GM19452 (cell line): Measurements from ENCODE around the gene RUNX3.

Experiments
- ATAC-seq: cut with Tn5 transposase; IDR thresholded peaks from one replicate; pipeline ENCODE4 v1.9.1; 2021; ENCODE audit not compliant: unreplicated experiment

Gene RUNX3

DNA sequence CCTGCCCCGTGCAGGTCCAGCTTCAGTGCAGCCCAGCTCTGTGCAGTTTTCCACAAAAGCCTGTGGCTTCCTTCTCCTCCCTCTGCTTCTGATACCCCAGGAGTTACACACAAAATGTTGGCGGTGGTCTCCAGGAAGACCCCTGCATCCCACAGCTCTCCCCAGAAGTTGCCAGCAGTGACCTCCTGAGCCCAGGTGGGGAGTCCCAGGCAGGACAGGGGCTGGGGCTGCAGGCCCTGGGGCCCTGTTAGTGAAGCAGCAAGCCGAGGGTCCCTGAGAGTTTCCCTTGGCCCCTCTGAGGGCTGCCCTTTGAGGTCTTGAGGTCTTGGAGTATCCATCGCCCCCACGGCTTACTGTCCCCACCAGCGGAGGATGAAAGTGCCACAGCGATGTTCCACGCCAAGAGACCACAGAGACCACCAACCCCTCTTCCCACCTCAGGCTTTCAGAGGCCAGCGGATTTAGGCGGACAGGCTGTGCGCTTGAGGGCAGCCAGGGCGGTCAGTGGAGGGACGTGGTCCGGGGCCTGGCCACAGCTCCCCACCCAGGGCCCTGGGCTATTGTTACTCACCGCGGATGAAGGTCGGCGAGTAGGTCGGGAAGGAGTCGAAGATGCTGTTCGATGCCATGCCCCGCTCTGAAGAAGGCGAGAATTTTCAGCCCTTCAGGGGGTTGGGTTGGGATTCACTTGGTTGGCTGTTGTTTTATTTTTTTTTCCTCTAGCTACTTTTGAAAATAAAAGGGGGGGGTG lies 34.0 kb upstream of the RUNX3 start:
- ATAC-seq, result no peak

GRCh38 chr1:24963099-24963872 lies 33.2 kb upstream of the RUNX3 start:
- ATAC-seq, result no peak

DNA sequence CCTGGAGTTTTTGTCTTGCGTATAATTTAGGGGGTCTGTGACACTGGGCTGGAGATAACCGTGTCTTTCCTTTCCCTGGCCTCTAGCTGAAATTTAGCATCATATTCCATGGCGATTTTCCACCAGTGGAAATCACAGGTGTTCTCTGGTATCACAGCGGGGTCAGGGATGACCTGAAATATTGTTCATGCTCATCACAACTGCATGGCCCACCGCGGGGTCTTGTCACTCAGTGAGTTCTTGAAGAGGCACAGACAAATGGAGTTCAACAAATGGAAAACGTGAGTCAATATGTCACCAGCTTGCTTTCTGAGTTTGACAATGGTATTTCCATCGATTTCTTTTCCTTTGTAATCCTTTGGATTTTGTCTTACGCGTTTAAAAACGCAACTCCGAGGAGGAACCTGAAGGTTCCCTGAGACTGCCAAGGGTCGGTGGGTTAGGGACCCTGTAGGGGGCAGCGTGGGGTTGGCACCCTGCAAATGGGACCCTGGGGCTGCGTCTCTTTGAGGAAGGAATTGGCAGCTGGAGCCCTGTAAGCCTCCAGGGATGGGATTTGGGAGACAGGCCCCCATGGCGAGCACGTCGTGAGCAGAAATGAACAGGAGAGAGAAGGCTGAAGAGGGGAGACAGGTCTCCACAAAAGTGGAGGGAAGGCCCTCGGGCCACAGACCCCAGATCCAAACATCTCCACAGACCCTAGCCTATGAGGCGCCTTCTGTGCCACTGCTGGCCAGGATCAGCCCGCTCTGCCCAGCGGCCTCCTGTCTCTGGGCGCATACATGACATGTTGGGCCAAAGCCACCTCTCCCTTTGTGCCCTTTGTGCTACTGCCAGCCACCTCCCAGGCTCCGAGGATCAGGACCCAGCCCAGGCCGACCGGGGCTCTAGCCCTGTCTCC lies 32.1 kb upstream of the RUNX3 start:
- no peak for ATAC-seq

GRCh38 chr1:24961334-24961733 lies 31.3 kb upstream of the RUNX3 start:
- ATAC-seq, result no peak

DNA sequence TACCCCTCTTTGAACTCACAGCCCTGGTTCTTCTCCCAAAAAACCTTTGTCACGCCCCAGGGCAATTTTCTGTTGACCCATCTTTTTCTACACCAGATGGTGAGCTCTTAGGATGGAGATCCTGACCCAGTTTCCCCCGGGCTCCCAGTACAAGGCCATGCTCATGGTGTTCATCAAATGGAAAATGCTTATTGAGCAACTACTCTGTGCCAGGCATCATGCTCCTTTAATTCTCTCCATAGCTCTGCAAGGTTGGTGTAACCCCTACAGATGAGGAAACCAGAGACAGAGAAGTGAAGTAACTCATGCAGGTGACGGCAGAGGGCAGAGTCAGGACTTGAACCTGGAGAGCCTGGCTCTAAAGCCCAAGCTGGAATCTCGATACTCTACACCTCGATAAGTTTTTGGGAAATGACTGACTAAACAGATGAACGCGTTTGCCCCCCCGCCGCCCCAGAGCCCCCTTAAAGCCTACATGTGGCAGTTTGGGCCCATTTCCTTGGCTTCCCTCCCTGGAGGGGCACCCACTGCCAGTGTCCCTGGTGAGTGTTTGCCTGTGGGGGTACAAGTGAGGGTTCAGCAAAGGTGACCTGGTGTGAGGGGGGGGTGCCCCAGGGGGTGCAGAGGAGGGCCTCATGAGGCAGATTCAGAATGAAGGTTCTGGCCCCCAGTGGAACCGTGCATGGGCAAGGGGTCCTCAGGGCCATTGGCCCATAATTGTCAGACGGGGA lies 30.2 kb upstream of the RUNX3 start:
- ATAC-seq, result no peak

GRCh38 chr1:24959623-24959975 lies 29.5 kb upstream of the RUNX3 start:
- ATAC-seq, result no peak

- no peak for ATAC-seq
Measured at GRCh38 chr1:24958766-24959622, 28.9 kb upstream of the RUNX3 start.

GRCh38 chr1:24957808-24958752 lies 28.0 kb upstream of the RUNX3 start:
- ATAC-seq, result no peak

DNA sequence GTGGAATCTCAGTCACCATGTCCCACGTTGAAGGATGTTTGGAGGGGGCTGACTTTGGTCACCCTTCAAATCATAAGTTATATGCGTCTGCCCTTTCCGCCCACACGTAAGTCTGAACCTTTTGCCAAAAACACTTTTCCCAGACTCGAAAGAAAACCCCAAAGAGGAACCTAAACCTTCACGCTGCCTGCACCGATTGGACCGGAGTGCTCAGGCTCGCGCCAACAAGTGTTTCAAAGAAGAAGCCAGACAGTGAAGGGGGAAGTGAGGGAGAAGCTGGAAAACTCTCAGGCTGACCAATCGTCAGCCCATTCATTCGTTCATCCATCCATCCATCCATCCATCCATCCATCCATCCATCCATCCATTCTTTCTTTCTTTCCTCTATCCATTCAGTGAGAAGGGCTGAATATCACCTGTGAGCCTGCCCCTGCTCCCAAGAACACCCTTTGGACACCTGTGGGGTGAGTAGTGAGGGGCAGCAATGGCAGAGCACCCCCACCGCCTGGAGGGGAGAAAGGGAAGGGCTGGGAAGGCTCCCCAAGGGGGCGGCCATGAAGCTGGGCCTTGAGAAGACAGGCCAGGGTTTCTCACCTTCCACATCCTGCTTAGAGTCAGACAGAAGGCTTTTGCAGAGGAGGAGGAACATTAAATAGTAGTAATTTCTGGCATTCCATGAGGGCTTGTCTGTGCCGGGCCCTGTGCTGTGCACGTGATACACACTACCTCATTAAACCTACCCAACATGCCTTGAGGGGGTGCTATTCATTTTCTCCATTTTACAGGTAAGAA lies 27.1 kb upstream of the RUNX3 start:
- ATAC-seq, result no peak

- ATAC-seq, result no peak
Measured at GRCh38 chr1:24955779-24956365, 25.8 kb upstream of the RUNX3 start.

GRCh38 chr1:24955161-24955560 lies 25.1 kb upstream of the RUNX3 start:
- peak; percentile 60 for ATAC-seq

DNA sequence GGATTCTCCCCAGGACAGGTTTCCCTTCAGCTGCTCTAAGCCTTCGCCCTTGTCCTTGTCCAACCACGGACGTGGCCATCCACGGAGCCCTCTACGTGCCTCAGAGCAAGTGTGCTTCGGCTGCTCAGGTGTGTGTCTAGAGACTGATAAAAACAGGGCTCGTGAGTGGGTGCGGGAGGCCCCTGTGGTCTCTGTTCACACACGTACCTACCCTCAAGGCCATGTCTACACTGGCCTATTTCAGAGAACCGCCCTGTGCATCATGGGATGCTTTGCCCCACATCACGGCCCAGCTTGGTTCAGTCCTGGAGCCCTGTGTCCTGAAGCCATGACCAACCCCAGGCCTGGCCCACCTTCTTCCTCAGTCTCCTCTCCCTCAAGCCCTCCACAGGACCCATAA lies 24.6 kb upstream of the RUNX3 start:
- ATAC-seq, result no peak

DNA sequence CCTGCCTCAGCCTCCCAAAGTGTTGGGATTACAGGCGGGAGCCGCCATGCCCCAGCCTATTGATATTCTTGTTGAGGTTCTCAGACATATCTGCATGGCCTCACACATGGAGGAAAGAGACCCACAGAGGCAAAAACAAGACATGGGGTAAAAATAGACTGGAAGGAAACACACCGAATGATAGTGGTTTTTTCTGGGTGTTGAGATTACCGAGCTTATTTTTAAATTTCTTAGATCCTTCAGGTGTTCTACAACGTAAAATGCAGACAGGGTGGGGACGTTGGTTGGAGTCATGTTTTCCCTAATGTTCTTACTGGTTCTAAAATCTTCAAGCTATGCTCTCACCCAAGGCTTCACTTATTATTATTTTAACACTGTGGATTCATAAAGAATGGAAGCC lies 23.9 kb upstream of the RUNX3 start:
- ATAC-seq, result no peak

DNA sequence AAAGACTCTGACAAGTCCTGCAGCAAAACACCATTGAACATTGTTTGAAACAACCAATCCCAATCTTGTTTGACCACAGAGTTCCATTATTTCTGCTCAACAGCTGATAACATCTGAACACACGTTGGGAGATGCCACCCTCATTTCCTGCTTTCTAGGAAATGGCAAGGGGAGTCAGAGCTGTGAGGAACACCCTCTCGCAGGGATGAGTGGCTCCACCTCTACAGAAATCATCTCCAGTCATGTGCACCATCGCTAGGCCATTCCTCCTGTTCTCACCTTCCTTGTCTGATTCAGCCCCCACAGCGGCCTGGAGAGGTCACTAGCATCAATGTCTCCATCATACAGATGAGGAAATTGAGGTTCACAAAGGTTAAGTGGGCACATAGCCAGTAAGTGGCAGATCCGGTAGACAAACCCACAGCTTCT lies 22.4 kb upstream of the RUNX3 start:
- no peak for ATAC-seq

DNA sequence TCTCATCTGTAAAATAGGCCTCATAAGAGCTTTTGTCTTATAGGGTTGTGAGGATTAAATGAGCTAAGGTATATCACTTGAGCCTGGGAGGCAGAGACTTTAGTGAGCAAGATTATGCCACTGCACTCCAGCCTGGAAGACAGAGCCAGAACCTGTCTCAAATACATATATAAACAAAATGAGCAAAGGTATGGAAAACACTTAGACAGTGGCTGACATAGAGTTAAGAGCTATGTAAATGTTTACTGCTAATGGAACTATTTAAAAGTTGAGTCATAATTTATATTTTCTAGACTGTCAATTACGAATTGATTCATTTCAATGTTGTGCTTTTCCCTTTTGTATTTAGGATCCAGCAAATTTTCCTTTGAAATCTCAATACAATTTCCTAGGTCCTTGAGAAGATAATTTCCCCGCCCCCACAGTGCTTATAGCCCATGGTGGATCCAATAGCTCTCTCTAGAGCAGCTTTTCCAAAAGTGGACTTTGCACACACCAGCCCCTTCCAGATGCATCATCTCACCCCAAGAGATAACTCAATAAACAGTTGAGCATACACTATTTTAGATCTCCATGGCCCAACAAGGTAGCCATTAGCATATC lies 21.8 kb upstream of the RUNX3 start:
- ATAC-seq, result no peak

- no peak for ATAC-seq
Measured at GRCh38 chr1:24951337-24951736, 21.3 kb upstream of the RUNX3 start.

DNA sequence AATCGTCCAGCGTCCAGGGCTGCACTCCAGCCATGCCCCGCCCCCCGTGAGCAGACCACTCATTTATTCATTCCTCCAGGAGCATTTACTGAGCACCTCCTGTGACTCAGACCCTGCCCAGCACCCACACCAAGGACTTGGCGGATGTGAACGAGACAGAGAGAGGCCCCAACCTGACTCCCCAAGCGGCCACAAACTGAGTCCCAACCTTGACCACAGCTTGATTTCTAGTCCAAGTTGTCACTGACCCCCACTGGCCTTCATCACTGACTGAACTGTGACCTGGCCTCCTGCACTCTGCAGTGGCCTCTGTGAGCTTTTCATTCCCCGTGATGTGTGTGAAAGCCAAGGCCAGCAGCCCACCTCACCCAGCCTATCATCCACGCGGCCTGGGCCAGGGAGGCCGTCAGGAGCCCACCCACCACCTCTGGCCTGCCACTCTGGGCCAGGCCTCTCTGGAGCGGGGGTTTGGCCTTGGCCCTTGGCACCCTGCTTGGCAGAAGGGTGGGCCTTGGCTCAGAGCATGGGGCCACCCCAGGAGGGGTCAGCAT lies 19.3 kb upstream of the RUNX3 start:
- no peak for ATAC-seq
